ENCODE data around the gene DNAL4. TPM values are rescaled to one million over a fixed set of nuclear protein-coding genes. Genes with fewer than 3 reads are reported as not detected.

The DNAL4 gene
- total RNA-seq, 1 donor from 2014 or later = 4.7 TPM

- Mint-ChIP-seq H3K4me1 (ENCODE audit: low read depth) (no peaks in the 10 kb centered on the region), H3K36me3 (ENCODE audit: low read depth) (no peaks in the 10 kb centered on the region), H3K27me3 (ENCODE audit: low read depth) (no peaks in the 10 kb centered on the region), H3K9me3 (no peaks in the 10 kb centered on the region), H3K27ac (no peak overlapping the region), H3K4me3 (ENCODE audit: low read depth) (no peak overlapping the region)
- DNase-seq (ENCODE audit: low spot score) = no peak
- intact Hi-C loops (cut with micrococcal nuclease) = no loop called here
Observed at GRCh38 chr22:38832005-38832978, 38.3 kb upstream of the DNAL4 start.

GRCh38 chr22:38831166-38831945 lies 37.4 kb upstream of the DNAL4 start:
- no peaks in the 10 kb centered on the region for H3K9me3 Mint-ChIP-seq
- no peak for DNase-seq (ENCODE audit: low spot score)
- no peak overlapping the region for H3K27ac Mint-ChIP-seq
- intact Hi-C loops (cut with micrococcal nuclease) = no loop called here
- no peaks in the 10 kb centered on the region for H3K27me3 Mint-ChIP-seq (ENCODE audit: low read depth)
- no peak overlapping the region for H3K4me3 Mint-ChIP-seq (ENCODE audit: low read depth)
- H3K4me1 Mint-ChIP-seq (ENCODE audit: low read depth) = no peaks in the 10 kb centered on the region
- H3K36me3 Mint-ChIP-seq (ENCODE audit: low read depth) = no peaks in the 10 kb centered on the region

GRCh38 chr22:38830845-38831108 lies 36.8 kb upstream of the DNAL4 start:
- Mint-ChIP-seq H3K4me3 (ENCODE audit: low read depth) (no peak overlapping the region), H3K36me3 (ENCODE audit: low read depth) (no peaks in the 10 kb centered on the region), H3K9me3 (no peaks in the 10 kb centered on the region), H3K4me1 (ENCODE audit: low read depth) (no peaks in the 10 kb centered on the region), H3K27me3 (ENCODE audit: low read depth) (no peaks in the 10 kb centered on the region), H3K27ac (no peak overlapping the region)
- intact Hi-C loops (cut with micrococcal nuclease) = no loop called here
- no peak for DNase-seq (ENCODE audit: low spot score)

- no peak overlapping the region for H3K4me3 Mint-ChIP-seq (ENCODE audit: low read depth)
- intact Hi-C loops (cut with micrococcal nuclease) = no loop called here
- no peaks in the 10 kb centered on the region for H3K36me3 Mint-ChIP-seq (ENCODE audit: low read depth)
- H3K4me1 Mint-ChIP-seq (ENCODE audit: low read depth) = no peaks in the 10 kb centered on the region
- no peak overlapping the region for H3K27ac Mint-ChIP-seq
- no peaks in the 10 kb centered on the region for H3K27me3 Mint-ChIP-seq (ENCODE audit: low read depth)
- DNase-seq (ENCODE audit: low spot score) = no peak
- H3K9me3 Mint-ChIP-seq = no peaks in the 10 kb centered on the region
Observed at GRCh38 chr22:38830026-38830844, 36.3 kb upstream of the DNAL4 start.

GRCh38 chr22:38829485-38829884 lies 35.5 kb upstream of the DNAL4 start:
- H3K36me3 Mint-ChIP-seq (ENCODE audit: low read depth) = no peaks in the 10 kb centered on the region
- intact Hi-C loops (cut with micrococcal nuclease) = no loop called here
- H3K27me3 Mint-ChIP-seq (ENCODE audit: low read depth) = no peaks in the 10 kb centered on the region
- no peak for DNase-seq (ENCODE audit: low spot score)
- H3K4me1 Mint-ChIP-seq (ENCODE audit: low read depth) = no peaks in the 10 kb centered on the region
- H3K4me3 Mint-ChIP-seq (ENCODE audit: low read depth) = no peak overlapping the region
- H3K9me3 Mint-ChIP-seq = no peaks in the 10 kb centered on the region
- no peak overlapping the region for H3K27ac Mint-ChIP-seq

- DNase-seq (ENCODE audit: low spot score) = no peak
- intact Hi-C loops (cut with micrococcal nuclease) = no loop called here
- Mint-ChIP-seq H3K27me3 (ENCODE audit: low read depth) (no peaks in the 10 kb centered on the region), H3K4me1 (ENCODE audit: low read depth) (no peaks in the 10 kb centered on the region), H3K36me3 (ENCODE audit: low read depth) (no peaks in the 10 kb centered on the region), H3K4me3 (ENCODE audit: low read depth) (no peak overlapping the region), H3K27ac (no peak overlapping the region), H3K9me3 (no peaks in the 10 kb centered on the region)
Observed at GRCh38 chr22:38828616-38829205, 34.8 kb upstream of the DNAL4 start.

- Mint-ChIP-seq H3K27ac (no peak overlapping the region), H3K9me3 (no peaks in the 10 kb centered on the region), H3K36me3 (ENCODE audit: low read depth) (no peaks in the 10 kb centered on the region), H3K4me1 (ENCODE audit: low read depth) (no peaks in the 10 kb centered on the region), H3K4me3 (ENCODE audit: low read depth) (no peak overlapping the region), H3K27me3 (ENCODE audit: low read depth) (no peaks in the 10 kb centered on the region)
- intact Hi-C loops (cut with micrococcal nuclease) = no loop called here
- no peak for DNase-seq (ENCODE audit: low spot score)
Observed at GRCh38 chr22:38828191-38828590, 34.2 kb upstream of the DNAL4 start.

GRCh38 chr22:38827510-38827909 lies 33.6 kb upstream of the DNAL4 start:
- H3K27ac Mint-ChIP-seq = no peak overlapping the region
- intact Hi-C loops (cut with micrococcal nuclease) = no loop called here
- no peaks in the 10 kb centered on the region for H3K4me1 Mint-ChIP-seq (ENCODE audit: low read depth)
- no peaks in the 10 kb centered on the region for H3K27me3 Mint-ChIP-seq (ENCODE audit: low read depth)
- H3K36me3 Mint-ChIP-seq (ENCODE audit: low read depth) = no peaks in the 10 kb centered on the region
- DNase-seq (ENCODE audit: low spot score) = no peak
- H3K4me3 Mint-ChIP-seq (ENCODE audit: low read depth) = no peak overlapping the region
- no peaks in the 10 kb centered on the region for H3K9me3 Mint-ChIP-seq

GRCh38 chr22:38826801-38827200 lies 32.9 kb upstream of the DNAL4 start:
- intact Hi-C loops (cut with micrococcal nuclease) = no loop called here
- H3K36me3 Mint-ChIP-seq (ENCODE audit: low read depth) = no peaks in the 10 kb centered on the region
- H3K4me1 Mint-ChIP-seq (ENCODE audit: low read depth) = no peaks in the 10 kb centered on the region
- H3K9me3 Mint-ChIP-seq = no peaks in the 10 kb centered on the region
- no peaks in the 10 kb centered on the region for H3K27me3 Mint-ChIP-seq (ENCODE audit: low read depth)
- no peak for DNase-seq (ENCODE audit: low spot score)
- no peak overlapping the region for H3K27ac Mint-ChIP-seq
- H3K4me3 Mint-ChIP-seq (ENCODE audit: low read depth) = no peak overlapping the region

GRCh38 chr22:38826386-38826785 lies 32.4 kb upstream of the DNAL4 start:
- no peaks in the 10 kb centered on the region for H3K36me3 Mint-ChIP-seq (ENCODE audit: low read depth)

GRCh38 chr22:38824585-38824984 lies 30.6 kb upstream of the DNAL4 start:
- intact Hi-C loops (cut with micrococcal nuclease) = no loop called here
- H3K36me3 Mint-ChIP-seq (ENCODE audit: low read depth) = no peaks in the 10 kb centered on the region
- no peaks in the 10 kb centered on the region for H3K27me3 Mint-ChIP-seq (ENCODE audit: low read depth)
- H3K27ac Mint-ChIP-seq = no peak overlapping the region
- no peaks in the 10 kb centered on the region for H3K4me1 Mint-ChIP-seq (ENCODE audit: low read depth)
- no peaks in the 10 kb centered on the region for H3K9me3 Mint-ChIP-seq
- DNase-seq (ENCODE audit: low spot score) = peak; percentile 48
- H3K4me3 Mint-ChIP-seq (ENCODE audit: low read depth) = no peak overlapping the region

More at GRCh38 chr22:38826386-38826785, 32.4 kb upstream of the DNAL4 start:
- Mint-ChIP-seq H3K4me3 (ENCODE audit: low read depth) (no peak overlapping the region), H3K27ac (no peak overlapping the region), H3K27me3 (ENCODE audit: low read depth) (no peaks in the 10 kb centered on the region), H3K9me3 (no peaks in the 10 kb centered on the region), H3K4me1 (ENCODE audit: low read depth) (no peaks in the 10 kb centered on the region)
- no peak for DNase-seq (ENCODE audit: low spot score)
- intact Hi-C loops (cut with micrococcal nuclease) = no loop called here

GRCh38 chr22:38823637-38824036 lies 29.7 kb upstream of the DNAL4 start:
- intact Hi-C loops (cut with micrococcal nuclease) = no loop called here
- H3K4me3 Mint-ChIP-seq (ENCODE audit: low read depth) = no peak overlapping the region
- DNase-seq (ENCODE audit: low spot score) = no peak
- no peak overlapping the region for H3K27ac Mint-ChIP-seq
- no peaks in the 10 kb centered on the region for H3K36me3 Mint-ChIP-seq (ENCODE audit: low read depth)
- no peaks in the 10 kb centered on the region for H3K9me3 Mint-ChIP-seq
- no peaks in the 10 kb centered on the region for H3K4me1 Mint-ChIP-seq (ENCODE audit: low read depth)
- H3K27me3 Mint-ChIP-seq (ENCODE audit: low read depth) = no peaks in the 10 kb centered on the region
